Calu3 (cell line): ENCODE data around the gene ELMO3. TPM values are rescaled to one million over a fixed set of nuclear protein-coding genes. Genes with fewer than 3 reads are reported as not detected.

Experiments used
- BruUV-seq: library from RNA; stranded (reverse); fragments of 400-500 nt; replicated peaks from 2 replicates; lab custom pipeline; 2021; lab: Mats Ljungman, UMichigan
- CTCF ChIA-PET: fragments of 300-600 bp; sonication (Branson Sonifier 250); formaldehyde crosslinking; loops from one replicate; lab custom pipeline; 2022; ENCODE audit warnings: antibody characterized with exemption; lab: Charles Lee
- DNase-seq: peaks from one replicate; pipeline ENCODE4 v3.0.0; 2022
- H3K27ac Mint-ChIP-seq: one replicate; pipeline ENCODE4 v1.8.0; 2022; ENCODE audit warnings: mixed read lengths; ENCODE audit not compliant: unreplicated experiment
- H3K27me3 Mint-ChIP-seq: one replicate; pipeline ENCODE4 v1.8.0; 2022; ENCODE audit warnings: mixed read lengths; ENCODE audit not compliant: unreplicated experiment
- H3K36me3 Mint-ChIP-seq: one replicate; pipeline ENCODE4 v1.8.0; 2022; ENCODE audit warnings: mild to moderate bottlenecking, moderate library complexity, mixed read lengths; ENCODE audit not compliant: insufficient read depth, unreplicated experiment
- H3K4me1 Mint-ChIP-seq: one replicate; pipeline ENCODE4 v1.8.0; 2022; ENCODE audit warnings: mild to moderate bottlenecking, low read depth, mixed read lengths; ENCODE audit not compliant: unreplicated experiment
- H3K4me3 Mint-ChIP-seq: one replicate; pipeline ENCODE4 v1.8.0; 2022; ENCODE audit warnings: mild to moderate bottlenecking, low read depth, moderate library complexity, mixed read lengths; ENCODE audit not compliant: unreplicated experiment
- H3K9me3 Mint-ChIP-seq: one replicate; pipeline ENCODE4 v1.8.0; 2022; ENCODE audit warnings: low read depth, mixed read lengths; ENCODE audit not compliant: unreplicated experiment
- CTCF ChIP-seq: fragments of 200-600 bp; IDR thresholded peaks from one replicate; pipeline ENCODE4 v1.8.0; 2022; ENCODE audit warnings: antibody characterized with exemption; ENCODE audit not compliant: unreplicated experiment
- intact Hi-C: fragments of 100-400 bp; cut with micrococcal nuclease; formaldehyde crosslinking; loops from one replicate; pipeline ENCODE4 v1.10.0; 2022; ENCODE audit not compliant: unreplicated experiment
- total RNA-seq: library from RNA; stranded (reverse); gene quantifications from 2 replicates; pipeline ENCODE4 v1.2.3, GENCODE V29; 2022

ELMO3 gene
- total RNA-seq, 1 experiment from 2014 or later = 31.9 TPM

- no peaks in the 10 kb centered on the region for H3K9me3 Mint-ChIP-seq
- no peak overlapping the region for H3K4me3 Mint-ChIP-seq
- no peak overlapping the region for H3K27ac Mint-ChIP-seq
- H3K4me1 Mint-ChIP-seq = peaks cover 23% of the 10 kb centered on the region
- intact Hi-C loops = no loop called here
- peaks cover 42% of the 10 kb centered on the region for H3K36me3 Mint-ChIP-seq
- TF ChIP-seq CTCF = no peak
- BruUV-seq = no TSS peak
- DNase-seq = no peak
- H3K27me3 Mint-ChIP-seq = no peaks in the 10 kb centered on the region
- CTCF ChIA-PET = no interaction called here
Measured at GRCh38 chr16:67238806-67239470, 40.0 kb downstream of the ELMO3 start.

- H3K36me3 Mint-ChIP-seq = peaks cover 43% of the 10 kb centered on the region
- no peaks in the 10 kb centered on the region for H3K27me3 Mint-ChIP-seq
- no peak overlapping the region for H3K4me3 Mint-ChIP-seq
- intact Hi-C loops = no loop called here
- H3K9me3 Mint-ChIP-seq = no peaks in the 10 kb centered on the region
- peak overlapping the region; percentile 19 for H3K27ac Mint-ChIP-seq
- CTCF ChIA-PET = interaction anchor here (0.7 kb wide), 1 partner anchor 18 kb away, joined by 5 read pairs; no protein-coding TSS in a partner anchor
- TF ChIP-seq CTCF = no peak
- peaks cover 37% of the 10 kb centered on the region for H3K4me1 Mint-ChIP-seq
- DNase-seq = no peak
- BruUV-seq = no TSS peak
Measured at GRCh38 chr16:67240506-67240905, 41.6 kb downstream of the ELMO3 start.

GRCh38 chr16:67241008-67241900, 42.3 kb downstream of the ELMO3 start:
- intact Hi-C loops = no loop called here
- DNase-seq = peak; percentile 43
- Mint-ChIP-seq H3K9me3 (no peaks in the 10 kb centered on the region), H3K4me1 (peaks cover 37% of the 10 kb centered on the region), H3K27ac (peak overlapping the region; percentile 19), H3K4me3 (no peak overlapping the region), H3K36me3 (peaks cover 44% of the 10 kb centered on the region), H3K27me3 (no peaks in the 10 kb centered on the region)
- CTCF ChIA-PET = interaction anchor here (0.7 kb wide), 1 partner anchor 19 kb away, joined by 5 read pairs; no protein-coding TSS in a partner anchor
- no TSS peak for BruUV-seq
- no peak for TF ChIP-seq CTCF

- Mint-ChIP-seq H3K27ac (peak overlapping the region; percentile 51), H3K36me3 (peaks cover 44% of the 10 kb centered on the region), H3K27me3 (peaks cover under 1% of the 10 kb centered on the region), H3K9me3 (no peaks in the 10 kb centered on the region), H3K4me1 (peaks cover 38% of the 10 kb centered on the region), H3K4me3 (no peak overlapping the region)
- no peak for DNase-seq
- intact Hi-C loops = no loop called here
- CTCF ChIA-PET = no interaction called here
- TF ChIP-seq CTCF = no peak
- BruUV-seq = no TSS peak
Measured at GRCh38 chr16:67242138-67242730, 43.3 kb downstream of the ELMO3 start.
